Stomach (tissue), 4 donors: ENCODE data around the gene IRF5.

Source experiments
- CTCF ChIP-seq, 7 experiments: fragments of 450-650 bp in 4 of 7; fragments of 200-600 bp in 3 of 7; sonication (generic) in 3 of 7; IDR thresholded peaks; one replicate each; pipeline ENCODE4 v1.5.1; 2016 to 2019; ENCODE audit warnings: antibody characterized with exemption in 7 of 7, control low read depth in 2 of 7, mild to moderate bottlenecking in 1 of 7
- POLR2A ChIP-seq, 4 donors: fragments of 450-650 bp; IDR thresholded peaks; one replicate each; pipeline ENCODE4 v1.6.1; 2016; ENCODE audit warnings: antibody characterized with exemption in 4 of 4, control low read depth in 2 of 4, mild to moderate bottlenecking in 1 of 4, moderate library complexity in 1 of 4

DNA sequence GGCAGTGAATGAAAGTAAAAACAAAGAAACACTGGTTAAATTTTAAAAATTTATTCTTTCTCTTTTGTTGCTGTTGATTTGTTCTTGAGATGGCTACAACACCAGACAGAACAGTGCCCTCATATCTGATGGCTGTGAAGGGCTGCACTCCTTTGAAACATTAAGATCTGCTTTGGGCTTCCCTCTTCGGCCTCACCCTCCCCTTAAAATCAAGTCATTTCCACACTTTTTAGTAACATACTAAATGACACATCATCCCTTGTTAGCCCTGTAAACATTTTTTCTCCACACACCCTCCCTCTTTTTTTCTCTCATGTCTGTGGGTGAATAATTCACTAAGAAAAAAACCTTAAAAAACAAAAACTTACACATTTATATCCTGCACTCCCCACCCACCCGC lies 16.4 kb downstream of the IRF5 start:
- TF ChIP-seq POLR2A (IDR thresholded peaks at IDR 0.05) (no peak), CTCF (IDR thresholded peaks at IDR 0.05) (no peak)
